Ureter (tissue), 1 donor: ENCODE results near the gene OR4L1. TPM values are rescaled to one million over a fixed set of nuclear protein-coding genes. Genes with fewer than 3 reads are reported as not detected.
"Not testable (repeated sequence)": the region's sequence is repeated elsewhere in the genome, so short reads cannot be mapped to it uniquely, and the experiment has no call there.

Experiments used
- DNase-seq: peaks from one replicate; pipeline ENCODE4 v3.0.0-alpha.2; 2020; ENCODE audit warnings: low spot score
- total RNA-seq: library from RNA; stranded (reverse); gene quantifications from one replicate; pipeline ENCODE4 v1.2.4, GENCODE V29; 2023
- donor health status: DM: yes; HTN: yes; CAD: no.

The OR4L1 gene, protein sequence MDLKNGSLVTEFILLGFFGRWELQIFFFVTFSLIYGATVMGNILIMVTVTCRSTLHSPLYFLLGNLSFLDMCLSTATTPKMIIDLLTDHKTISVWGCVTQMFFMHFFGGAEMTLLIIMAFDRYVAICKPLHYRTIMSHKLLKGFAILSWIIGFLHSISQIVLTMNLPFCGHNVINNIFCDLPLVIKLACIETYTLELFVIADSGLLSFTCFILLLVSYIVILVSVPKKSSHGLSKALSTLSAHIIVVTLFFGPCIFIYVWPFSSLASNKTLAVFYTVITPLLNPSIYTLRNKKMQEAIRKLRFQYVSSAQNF
- not detected for total RNA-seq

DNA sequence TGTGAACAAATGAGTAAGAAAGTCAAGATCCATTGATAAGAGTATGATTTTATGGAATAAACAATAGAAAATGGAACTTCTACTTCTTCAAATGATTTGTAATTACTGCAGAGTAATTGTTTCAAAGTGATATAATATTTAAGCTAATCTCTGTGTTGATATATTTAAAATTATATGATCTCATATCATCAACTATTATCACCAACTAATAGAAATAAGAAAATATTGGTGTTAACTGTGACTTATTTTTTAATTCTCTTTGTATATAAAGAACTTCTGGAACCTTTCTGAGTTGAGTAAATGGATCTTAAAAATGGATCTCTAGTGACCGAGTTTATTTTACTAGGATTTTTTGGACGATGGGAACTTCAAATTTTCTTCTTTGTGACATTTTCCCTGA, at the start of gene OR4L1:
OR4L1 (plus strand) TSS at position 301 of the 400 bp plus-strand sequence; CDS start at position 301, 0 bp downstream.
- DNase-seq = no peak

DNA sequence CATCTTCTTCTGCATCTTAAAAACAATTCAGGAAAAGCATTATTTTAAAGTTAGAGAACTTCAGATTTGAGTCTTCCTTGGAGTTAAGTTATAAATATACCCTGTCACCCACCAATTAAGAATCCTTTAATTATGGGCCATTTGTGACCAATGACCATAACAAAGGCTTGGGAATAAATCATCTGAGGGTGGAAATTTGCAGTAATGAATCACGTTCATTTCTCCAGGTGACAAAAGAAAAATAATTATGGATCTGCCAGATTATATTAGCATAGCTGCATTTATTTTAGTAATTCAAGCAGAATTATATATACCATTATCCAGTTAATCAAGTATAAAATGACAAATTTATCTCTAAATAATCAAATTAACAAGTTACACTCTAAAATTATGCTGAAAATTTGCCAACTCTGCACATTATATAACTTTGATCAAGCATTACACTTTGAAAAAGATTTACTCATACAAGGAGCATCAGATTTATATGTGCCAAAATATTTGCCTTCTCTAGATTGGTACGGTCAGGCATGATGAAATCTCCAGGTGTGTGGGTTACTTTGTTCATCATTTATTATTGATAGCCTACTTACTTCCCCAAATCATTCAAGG, 40.5 kb upstream of the OR4L1 start, which contains the start of gene OR4K14:
OR4K14 (minus strand) TSS at position 51 of the 609 bp plus-strand sequence. CDS start 4,114 bp downstream, outside the sequence.
- DNase-seq = no peak

DNA sequence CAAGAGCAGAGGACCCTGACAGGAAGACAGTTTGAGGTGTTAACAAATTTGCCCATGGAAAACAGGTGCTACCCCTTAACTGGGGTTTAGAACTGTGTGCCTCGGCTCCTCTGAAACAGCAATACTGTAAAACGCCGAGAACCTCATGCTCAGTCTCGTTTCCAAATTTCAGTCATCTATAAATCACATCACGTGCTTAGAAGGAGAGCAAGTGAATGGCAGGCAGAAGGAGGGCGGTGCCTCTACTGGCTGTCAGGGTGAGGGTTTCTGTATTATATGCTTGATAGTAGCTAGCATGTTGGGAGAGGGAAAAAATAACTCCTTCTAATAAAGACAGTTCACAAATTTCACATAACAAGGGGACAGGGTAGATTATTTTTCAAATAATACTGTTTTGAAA, 28.8 kb upstream of the OR4L1 start:
- DNase-seq = no peak

DNA sequence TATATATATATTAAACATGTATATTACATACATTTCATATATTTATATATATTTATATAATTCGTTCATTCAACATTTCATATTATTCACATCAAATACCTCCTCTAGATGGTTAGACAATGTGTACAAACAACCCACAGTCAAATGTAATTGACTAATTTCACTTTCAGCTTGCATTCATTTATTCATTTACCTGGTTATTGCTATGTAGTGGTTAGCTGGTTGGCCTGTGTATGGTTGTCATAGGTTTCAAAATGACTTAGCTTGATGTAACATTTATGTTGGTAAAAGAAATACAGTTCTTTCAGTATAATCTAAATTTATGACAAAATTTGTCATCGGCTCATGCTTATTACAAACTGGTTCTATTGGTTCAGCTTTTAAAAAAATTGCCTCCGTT, 24.4 kb upstream of the OR4L1 start:
- no peak for DNase-seq

DNA sequence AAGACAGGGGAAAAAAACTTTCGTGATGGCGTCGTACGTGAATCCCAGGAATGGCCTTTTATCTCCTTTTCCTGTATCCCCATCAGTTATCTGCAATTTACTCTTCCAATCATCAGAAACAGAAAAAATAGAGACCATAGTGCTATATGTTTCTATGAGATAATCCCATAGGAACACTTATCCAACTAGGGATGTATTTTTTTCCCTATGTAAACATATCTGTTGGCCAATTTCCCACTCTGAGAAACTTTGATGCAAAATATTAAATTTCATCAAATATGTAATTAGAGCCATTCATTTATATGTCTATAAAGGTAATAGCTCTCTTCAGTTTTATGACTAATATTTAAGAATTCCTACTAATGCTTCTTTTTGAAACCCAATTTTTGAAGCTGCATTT, 23.9 kb upstream of the OR4L1 start, which contains the start of gene OR4K13:
OR4K13 (minus strand) TSS at position 101 of the 400 bp plus-strand sequence. CDS start 1,280 bp downstream, outside the sequence.
- DNase-seq = no peak

DNA sequence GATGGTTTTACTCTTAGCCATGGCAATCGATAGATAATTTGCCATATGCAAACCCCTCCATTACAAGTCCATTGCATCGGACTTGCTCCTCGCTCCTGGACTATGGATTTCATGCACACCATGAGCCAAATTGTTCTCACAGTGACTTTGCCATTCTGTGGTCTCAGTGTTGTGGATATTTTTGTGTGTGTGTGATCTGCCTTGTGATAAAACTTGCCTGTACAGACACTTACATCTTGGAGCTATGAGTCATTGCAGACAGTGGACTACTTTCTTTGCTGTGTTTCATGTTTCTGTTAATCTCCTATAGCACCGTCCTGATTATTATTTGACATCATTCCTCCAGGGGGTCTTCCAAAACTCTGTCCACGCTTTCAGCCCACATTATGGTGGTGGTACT, 15.6 kb upstream of the OR4L1 start:
- no peak for DNase-seq

DNA sequence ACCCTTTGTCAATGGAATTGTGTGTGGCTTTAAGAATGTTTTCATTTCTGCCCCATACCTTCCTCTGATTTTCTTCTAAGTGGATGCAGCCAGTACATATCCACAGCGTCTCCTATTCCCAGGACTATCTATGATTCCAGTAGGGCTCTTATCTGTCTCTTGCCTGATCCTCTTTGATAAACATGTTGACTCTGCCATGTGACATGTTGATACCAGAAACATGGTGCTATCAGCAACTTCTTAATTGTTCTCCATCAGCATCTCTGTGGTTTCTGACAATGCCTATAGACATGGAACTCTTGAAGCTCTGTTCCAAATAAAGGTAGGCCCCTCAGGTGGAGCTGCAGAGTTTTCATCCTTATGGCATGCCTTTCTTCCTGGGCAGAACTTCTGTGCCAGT, 11.6 kb upstream of the OR4L1 start:
- DNase-seq = no peak

DNA sequence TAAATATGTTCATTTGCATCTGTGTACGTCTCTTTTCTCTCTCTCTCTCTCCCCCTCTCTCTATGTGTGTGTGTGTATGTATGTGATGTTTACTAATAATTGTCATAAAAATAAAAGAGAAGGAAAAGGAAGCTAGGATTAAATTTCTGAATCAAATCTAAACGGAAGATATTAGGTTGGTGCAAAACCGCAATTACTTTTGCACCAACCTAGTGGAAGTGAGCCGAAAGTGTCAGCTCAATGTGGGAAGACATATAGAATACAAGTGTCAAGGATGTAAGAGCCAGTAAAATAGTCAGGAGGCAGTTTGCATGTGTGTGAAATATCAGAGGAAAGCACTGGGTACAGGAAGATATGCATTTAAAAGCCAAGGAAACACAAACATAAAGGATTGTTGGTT, 32.2 kb downstream of the OR4L1 start:
- no peak for DNase-seq

DNA sequence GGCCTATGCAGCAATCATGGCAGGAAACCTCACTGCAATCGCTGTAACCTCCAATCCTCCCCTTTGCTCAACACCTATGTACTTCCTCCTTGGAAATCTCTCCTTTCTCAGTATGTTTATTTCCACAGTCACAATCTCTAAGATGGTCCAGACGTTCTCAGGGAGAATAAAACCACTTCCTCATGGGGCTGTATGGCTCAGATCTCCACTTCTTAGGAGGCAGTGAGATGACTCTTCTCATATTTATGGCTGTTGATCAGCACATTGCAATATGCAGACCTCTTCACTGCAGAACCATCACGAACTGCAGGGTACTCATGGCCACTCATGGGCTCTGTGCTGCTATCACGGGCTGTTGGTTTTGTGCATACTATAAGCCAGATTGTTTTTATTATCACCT, 33.6 kb downstream of the OR4L1 start:
- no peak for DNase-seq

DNA sequence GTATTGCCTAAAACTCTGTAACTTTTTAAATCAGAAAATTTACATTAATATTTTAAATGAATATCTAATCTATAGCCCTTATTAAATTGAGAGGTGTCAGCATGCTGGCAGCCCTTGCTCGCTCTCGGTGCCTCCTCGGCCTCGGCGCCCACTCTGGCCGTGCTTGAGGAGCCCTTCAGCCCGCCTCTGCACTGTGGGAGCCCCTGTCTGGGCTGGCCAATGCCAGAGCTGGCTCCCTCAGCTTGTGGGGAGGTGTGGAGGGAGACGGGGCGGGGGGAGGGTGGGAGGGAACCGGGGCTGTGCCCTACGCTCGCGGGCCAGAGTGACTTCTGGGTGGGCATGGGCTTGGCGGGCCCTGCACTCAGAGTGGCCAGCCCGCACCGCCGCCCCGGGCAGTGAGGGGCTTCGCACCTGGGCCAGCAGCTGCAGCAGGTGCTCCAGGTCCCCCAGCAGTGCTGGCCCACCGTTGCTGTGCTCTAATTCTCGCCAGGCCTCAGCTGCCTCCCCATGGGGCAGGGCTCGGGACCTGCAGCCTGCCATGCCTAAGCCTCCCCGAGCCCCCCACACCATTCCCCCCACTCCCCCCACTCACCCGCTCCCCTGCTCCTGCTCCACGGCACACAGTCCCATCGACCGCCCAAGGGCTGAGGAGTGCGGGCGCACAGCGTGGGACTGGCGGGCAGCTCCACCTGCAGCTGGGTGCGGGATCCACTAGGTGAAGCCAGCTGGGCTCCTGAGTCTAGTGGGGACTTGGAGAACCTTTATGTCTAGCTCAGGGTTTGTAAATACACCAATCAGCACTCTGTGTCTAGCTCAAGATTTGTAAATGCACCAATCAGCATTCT, 39.3 kb downstream of the OR4L1 start:
- DNase-seq = not testable (repeated sequence)

DNA sequence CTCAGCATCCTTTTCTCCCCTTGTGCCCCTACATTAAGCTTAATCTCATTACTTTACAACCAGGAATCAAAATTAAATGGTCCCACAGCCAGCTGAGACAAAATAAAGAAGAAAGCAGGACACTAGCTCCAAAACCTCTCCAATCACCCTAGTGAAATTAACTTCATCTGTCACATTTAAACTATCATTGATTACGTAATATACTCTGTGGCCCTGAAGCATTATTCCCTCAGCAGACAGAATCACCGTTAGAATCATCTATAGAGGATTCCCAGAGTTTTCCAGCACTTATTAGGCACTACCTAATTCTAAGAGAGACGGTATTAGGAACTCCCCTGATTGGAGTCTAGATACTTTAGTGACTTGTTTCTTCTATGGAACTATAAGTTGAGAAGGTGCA, 50.6 kb downstream of the OR4L1 start, which contains the start of gene OR4K17:
OR4K17 (plus strand) TSS at position 302 of the 400 bp plus-strand sequence. CDS start 6,761 bp downstream, outside the sequence.
- DNase-seq = no peak

Other genes with a start within 250 kb of the OR4L1 start
- not detected for gene OR4K2, start 184.9 kb upstream of the OR4L1 start, total RNA-seq
- gene OR4K5, start 139.4 kb upstream of the OR4L1 start, total RNA-seq = not detected
- gene OR4K1, start 129.1 kb upstream of the OR4L1 start, total RNA-seq = not detected
- gene OR4K15, start 84.5 kb upstream of the OR4L1 start, total RNA-seq = not detected
- not detected for gene OR4Q2, start 57.9 kb upstream of the OR4L1 start, total RNA-seq
- gene OR4K14, start 40.7 kb upstream of the OR4L1 start, total RNA-seq = not detected
- gene OR4K13, start 24.0 kb upstream of the OR4L1 start, total RNA-seq = not detected
- not detected for gene OR4K17, start 50.7 kb downstream of the OR4L1 start, total RNA-seq
- not detected for gene OR4N5, start 78.8 kb downstream of the OR4L1 start, total RNA-seq
- gene OR11G2, start 130.9 kb downstream of the OR4L1 start, total RNA-seq = not detected
- not detected for gene OR11H6, start 163.7 kb downstream of the OR4L1 start, total RNA-seq
- gene OR11H7, start 168.9 kb downstream of the OR4L1 start, total RNA-seq = not detected
- gene OR11H4, start 179.2 kb downstream of the OR4L1 start, total RNA-seq = not detected
- 26.6 TPM for gene TTC5, start 245.9 kb downstream of the OR4L1 start, total RNA-seq